Liver (tissue), 3 donors: ENCODE measurements around the gene HYKK.
"Not testable (repeated sequence)": the region's sequence is repeated elsewhere in the genome, so short reads cannot be mapped to it uniquely, and the experiment has no call there.

Experiments used
- CTCF ChIP-seq: fragments of 150-350 bp; IDR thresholded peaks from 2 replicates; pipeline ENCODE4 v1.5.1; 2017; ENCODE audit warnings: improper control_type of control experiment, low read depth, low read length; ENCODE audit not compliant: missing input control
- GABPA ChIP-seq, 2 donors: IDR thresholded peaks in 1 of 2; conservative IDR thresholded peaks in 1 of 2; 2 replicates each; pipeline ENCODE4 v1.6.1; 2016; ENCODE audit warnings: antibody characterized with exemption in 2 of 2, mild to moderate bottlenecking in 1 of 2, moderate library complexity in 1 of 2
- HNF4G ChIP-seq: IDR thresholded peaks from 2 replicates; pipeline ENCODE4 v1.6.1; 2016; ENCODE audit warnings: antibody characterized with exemption
- MAX ChIP-seq: IDR thresholded peaks from 2 replicates; pipeline ENCODE4 v1.6.1; 2016; ENCODE audit warnings: antibody characterized with exemption
- RAD21 ChIP-seq, 2 donors: IDR thresholded peaks; 2 replicates each; pipeline ENCODE4 v1.6.1; 2016; ENCODE audit warnings: antibody characterized with exemption in 2 of 2, mild to moderate bottlenecking in 2 of 2
- REST ChIP-seq: IDR thresholded peaks from 2 replicates; pipeline ENCODE4 v1.6.1; 2016; ENCODE audit warnings: antibody characterized with exemption, mild to moderate bottlenecking
- RXRA ChIP-seq, 2 donors: IDR thresholded peaks; 2 replicates each; pipeline ENCODE4 v1.6.1; 2017 to 2018; ENCODE audit warnings: antibody characterized with exemption in 2 of 2, mild to moderate bottlenecking in 1 of 2
- SP1 ChIP-seq: IDR thresholded peaks from 2 replicates; pipeline ENCODE4 v1.6.1; 2018; ENCODE audit warnings: antibody characterized with exemption, mild to moderate bottlenecking
- TAF1 ChIP-seq: conservative IDR thresholded peaks from 2 replicates; pipeline ENCODE4 v1.6.1; 2016; ENCODE audit warnings: antibody characterized with exemption, mild to moderate bottlenecking
- YY1 ChIP-seq: IDR thresholded peaks from 2 replicates; pipeline ENCODE4 v1.6.1; 2016; ENCODE audit warnings: antibody characterized with exemption, mild to moderate bottlenecking
- ZBTB33 ChIP-seq: IDR thresholded peaks from 2 replicates; pipeline ENCODE4 v1.6.1; 2016; ENCODE audit warnings: antibody characterized with exemption
- donor health status: healthy.
- donor health status: healthy.

GRCh38 chr15:78520035-78520434, 12.7 kb downstream of the HYKK start:
- TF ChIP-seq CTCF; MAX; TAF1; GABPA (IDR thresholded peaks at IDR 0.05 in 1 of 2, conservative IDR thresholded peaks at IDR 0.05 in 1 of 2); RXRA (IDR thresholded peaks at IDR 0.05); SP1; RAD21 (IDR thresholded peaks at IDR 0.05); YY1; ZBTB33; REST; HNF4G: not testable (repeated sequence)
